Left forelimb (tissue), 1 donor: ENCODE data around the gene SH2D5.
"Not testable (repeated sequence)": the region's sequence is repeated elsewhere in the genome, so short reads cannot be mapped to it uniquely, and the experiment has no call there.

Experiments used
- DNase-seq: peaks from one replicate; pipeline ENCODE4 v3.0.0-alpha.2; 2018; ENCODE audit warnings: low spot score

SH2D5 gene

GRCh38 chr1:20728371-20729154 is 3.9 kb downstream of the SH2D5 start:
- peak; percentile 51 for DNase-seq

- peak; percentile 55 for DNase-seq
These were observed 4.7 kb downstream of the SH2D5 start for GRCh38 chr1:20727746-20728316.

- peak; percentile 60 for DNase-seq
These were observed 5.4 kb downstream of the SH2D5 start for GRCh38 chr1:20726932-20727745.

- DNase-seq, result peak; percentile 63
These were observed 6.2 kb downstream of the SH2D5 start for GRCh38 chr1:20726118-20726911.

- DNase-seq, result peak; percentile 50
These were observed 7.0 kb downstream of the SH2D5 start for GRCh38 chr1:20725189-20726117.

GRCh38 chr1:20724364-20725188 is 7.9 kb downstream of the SH2D5 start:
- DNase-seq, result peak; percentile 64

GRCh38 chr1:20723537-20724363 is 8.8 kb downstream of the SH2D5 start:
- peak; percentile 38 for DNase-seq

GRCh38 chr1:20723159-20723536 is 9.4 kb downstream of the SH2D5 start:
- no peak for DNase-seq

GRCh38 chr1:20721117-20722061 is 11.1 kb downstream of the SH2D5 start:
- peak; percentile 56 for DNase-seq

- DNase-seq, result peak; percentile 53
These were observed 11.8 kb downstream of the SH2D5 start for GRCh38 chr1:20720631-20721091.

- peak; percentile 37 for DNase-seq
These were observed 12.5 kb downstream of the SH2D5 start for GRCh38 chr1:20719871-20720620.

GRCh38 chr1:20719261-20719660 is 13.2 kb downstream of the SH2D5 start:
- DNase-seq, result peak; percentile 8

GRCh38 chr1:20718343-20718882 is 14.1 kb downstream of the SH2D5 start:
- not testable (repeated sequence) for DNase-seq

GRCh38 chr1:20717452-20718342 is 14.8 kb downstream of the SH2D5 start, which contains the start of gene KIF17:
TSS of gene KIF17 (minus strand) at chr1:20718007. CDS start at chr1:20717706, 301 bp downstream.
- DNase-seq, result peak; percentile 83

GRCh38 chr1:20716232-20716631 is 16.3 kb downstream of the SH2D5 start:
- no peak for DNase-seq

- DNase-seq, result no peak
These were observed 17.1 kb downstream of the SH2D5 start for GRCh38 chr1:20715406-20715805.
